ENCODE results near the gene GRAMD1B.

Gene GRAMD1B

DNA sequence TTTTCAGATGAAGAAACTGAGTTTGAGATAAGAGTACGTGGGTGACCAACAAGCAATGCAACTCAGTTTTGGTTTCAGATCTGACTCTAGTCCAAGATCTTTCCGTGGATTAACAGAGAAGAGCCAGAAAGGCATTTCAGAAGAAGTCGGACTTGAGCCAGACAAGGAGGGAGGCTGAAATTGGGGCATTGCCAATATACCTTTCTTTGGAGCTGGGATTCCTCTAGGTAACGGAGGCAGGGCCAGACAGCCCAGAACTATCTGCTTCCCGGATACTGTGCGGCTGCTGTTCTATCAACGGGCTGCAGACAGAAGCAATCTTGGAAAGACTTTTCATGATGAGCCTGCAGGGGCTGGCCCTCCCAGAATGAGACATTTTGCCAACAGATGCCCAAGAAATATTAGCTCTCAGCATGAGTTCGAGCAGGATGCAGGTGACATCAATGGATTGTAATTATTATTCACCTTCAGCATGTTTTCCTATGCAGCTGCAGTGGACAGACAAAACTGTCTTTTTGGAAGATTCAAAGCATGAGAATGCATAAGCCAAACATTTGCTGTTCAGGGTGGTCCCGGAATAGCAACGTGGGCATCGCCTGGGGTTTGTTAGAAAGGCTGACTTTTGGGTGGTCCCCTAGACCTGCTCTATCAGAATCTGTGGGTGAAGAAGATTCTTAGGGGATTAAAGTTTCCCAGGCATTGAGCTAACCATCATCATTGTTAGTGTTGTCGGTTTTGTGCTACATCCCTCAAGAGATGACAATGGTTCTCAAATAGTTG lies 128.7 kb downstream of the GRAMD1B start:
- in situ Hi-C loops (cut with HindIII; ENCODE audit: low sequenced_read_pairs), result no loop called here
- no peak for DNase-seq (ENCODE audit: low read depth, low spot score)
- TF ChIP-seq, protein P1, sequence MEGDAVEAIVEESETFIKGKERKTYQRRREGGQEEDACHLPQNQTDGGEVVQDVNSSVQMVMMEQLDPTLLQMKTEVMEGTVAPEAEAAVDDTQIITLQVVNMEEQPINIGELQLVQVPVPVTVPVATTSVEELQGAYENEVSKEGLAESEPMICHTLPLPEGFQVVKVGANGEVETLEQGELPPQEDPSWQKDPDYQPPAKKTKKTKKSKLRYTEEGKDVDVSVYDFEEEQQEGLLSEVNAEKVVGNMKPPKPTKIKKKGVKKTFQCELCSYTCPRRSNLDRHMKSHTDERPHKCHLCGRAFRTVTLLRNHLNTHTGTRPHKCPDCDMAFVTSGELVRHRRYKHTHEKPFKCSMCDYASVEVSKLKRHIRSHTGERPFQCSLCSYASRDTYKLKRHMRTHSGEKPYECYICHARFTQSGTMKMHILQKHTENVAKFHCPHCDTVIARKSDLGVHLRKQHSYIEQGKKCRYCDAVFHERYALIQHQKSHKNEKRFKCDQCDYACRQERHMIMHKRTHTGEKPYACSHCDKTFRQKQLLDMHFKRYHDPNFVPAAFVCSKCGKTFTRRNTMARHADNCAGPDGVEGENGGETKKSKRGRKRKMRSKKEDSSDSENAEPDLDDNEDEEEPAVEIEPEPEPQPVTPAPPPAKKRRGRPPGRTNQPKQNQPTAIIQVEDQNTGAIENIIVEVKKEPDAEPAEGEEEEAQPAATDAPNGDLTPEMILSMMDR (IDR thresholded peaks at IDR 0.05; ENCODE audit: low read depth, low read length), result no peak
- no peak overlapping the region for H3K4me3 ChIP-seq (ENCODE audit: low read depth, low read length)

DNA sequence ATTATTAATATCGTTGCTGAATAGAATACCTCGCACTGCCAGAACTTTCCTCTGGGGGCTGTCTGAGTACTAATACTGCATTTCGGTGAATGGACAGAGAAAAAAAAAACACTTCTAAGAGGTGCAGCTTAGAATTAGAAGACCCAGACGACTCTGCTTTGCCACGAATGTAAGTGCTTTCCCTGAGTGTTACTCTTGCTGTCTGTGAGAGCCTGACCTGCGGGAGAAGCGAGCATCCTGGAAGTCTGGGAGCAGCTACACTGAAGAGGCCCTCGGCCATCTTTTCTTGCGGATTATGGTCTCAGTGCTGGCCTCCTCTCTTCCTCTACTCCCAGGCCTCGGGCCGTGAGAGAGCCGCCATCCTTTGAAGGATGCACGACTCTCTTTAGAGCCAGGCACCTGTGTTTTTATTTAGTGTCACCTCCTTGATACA lies 129.5 kb downstream of the GRAMD1B start:
- in situ Hi-C loops (cut with HindIII; ENCODE audit: low sequenced_read_pairs), result no loop called here
- peak overlapping the region; percentile 39 for H3K4me3 ChIP-seq (ENCODE audit: low read depth, low read length)
- DNase-seq (ENCODE audit: low read depth, low spot score), result peak; percentile 36
- TF ChIP-seq, protein P1 (IDR thresholded peaks at IDR 0.05; ENCODE audit: low read depth, low read length), result peak; percentile 46

- peak overlapping the region; percentile 39 for H3K4me3 ChIP-seq (ENCODE audit: low read depth, low read length)
- TF ChIP-seq, protein P1 (IDR thresholded peaks at IDR 0.05; ENCODE audit: low read depth, low read length), result no peak
- in situ Hi-C loops (cut with HindIII; ENCODE audit: low sequenced_read_pairs), result no loop called here
- peak; percentile 60 for DNase-seq (ENCODE audit: low read depth, low spot score)
Observed at GRCh38 chr11:123560006-123560405, 129.9 kb downstream of the GRAMD1B start.

- TF ChIP-seq, protein P1 (IDR thresholded peaks at IDR 0.05; ENCODE audit: low read depth, low read length), result no peak
- DNase-seq (ENCODE audit: low read depth, low spot score), result no peak
- in situ Hi-C loops (cut with HindIII; ENCODE audit: low sequenced_read_pairs), result no loop called here
- no peak overlapping the region for H3K4me3 ChIP-seq (ENCODE audit: low read depth, low read length)
Observed at GRCh38 chr11:123561431-123561800, 131.3 kb downstream of the GRAMD1B start.

GRCh38 chr11:123562158-123562557 lies 132.1 kb downstream of the GRAMD1B start:
- TF ChIP-seq, protein P1 (IDR thresholded peaks at IDR 0.05; ENCODE audit: low read depth, low read length), result no peak
- no peak overlapping the region for H3K4me3 ChIP-seq (ENCODE audit: low read depth, low read length)
- in situ Hi-C loops (cut with HindIII; ENCODE audit: low sequenced_read_pairs), result no loop called here
- DNase-seq (ENCODE audit: low read depth, low spot score), result no peak

- in situ Hi-C loops (cut with HindIII; ENCODE audit: low sequenced_read_pairs), result no loop called here
Observed at GRCh38 chr11:123562829-123563228, 132.8 kb downstream of the GRAMD1B start.

More at GRCh38 chr11:123562829-123563228, 132.8 kb downstream of the GRAMD1B start:
- TF ChIP-seq, protein P1 (IDR thresholded peaks at IDR 0.05; ENCODE audit: low read depth, low read length), result no peak
- no peak for DNase-seq (ENCODE audit: low read depth, low spot score)
- H3K4me3 ChIP-seq (ENCODE audit: low read depth, low read length), result no peak overlapping the region
